Activated gamma-delta T cell treated with Interleukin-2 at 50 U/mL for 16 hours (primary cell): ENCODE results near the gene TPSB2.
"Not testable (repeated sequence)": the region's sequence is repeated elsewhere in the genome, so short reads cannot be mapped to it uniquely, and the experiment has no call there.

Experiments used
- DNase-seq: peaks from one replicate; pipeline ENCODE4 v3.0.0-alpha.2; 2020

The TPSB2 gene

DNA sequence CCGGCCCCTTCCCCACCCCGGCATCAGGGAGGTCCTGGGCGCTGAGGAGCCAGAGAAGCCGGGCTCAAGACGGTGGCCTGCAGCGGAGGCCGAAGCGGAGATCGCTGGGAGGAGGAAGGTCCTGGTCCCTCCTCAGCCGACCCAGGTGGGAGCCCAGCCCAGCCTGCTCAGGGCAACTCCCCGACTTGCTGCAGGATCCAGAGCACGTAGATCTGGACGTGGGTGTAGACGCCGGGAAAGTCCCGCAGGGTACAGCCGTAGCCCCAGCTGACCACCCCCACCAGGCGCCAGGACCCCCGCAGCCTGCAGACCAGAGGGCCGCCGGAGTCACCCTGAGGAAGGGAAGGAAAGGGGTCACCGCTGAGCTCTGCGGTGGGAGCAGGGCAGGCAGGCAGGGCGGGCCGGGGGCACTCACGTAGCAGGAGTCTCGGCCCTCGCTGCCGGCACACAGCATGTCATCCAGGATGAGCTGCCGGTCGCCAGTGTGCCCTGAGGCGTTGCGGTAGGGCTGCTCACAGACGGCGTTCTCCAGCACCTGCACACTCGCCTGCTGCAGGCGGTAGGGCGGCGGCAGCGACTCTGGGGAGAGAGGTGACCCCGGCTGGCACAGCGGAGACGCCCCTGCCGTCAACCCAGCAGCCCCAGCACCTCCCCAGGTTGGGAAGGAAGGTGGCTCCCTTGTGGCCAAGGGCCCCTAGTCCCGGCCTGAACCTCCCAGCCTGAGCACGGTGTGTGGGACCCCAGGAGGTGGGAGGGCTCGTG, 31.3 kb upstream of the TPSB2 start:
- no peak for DNase-seq

DNA sequence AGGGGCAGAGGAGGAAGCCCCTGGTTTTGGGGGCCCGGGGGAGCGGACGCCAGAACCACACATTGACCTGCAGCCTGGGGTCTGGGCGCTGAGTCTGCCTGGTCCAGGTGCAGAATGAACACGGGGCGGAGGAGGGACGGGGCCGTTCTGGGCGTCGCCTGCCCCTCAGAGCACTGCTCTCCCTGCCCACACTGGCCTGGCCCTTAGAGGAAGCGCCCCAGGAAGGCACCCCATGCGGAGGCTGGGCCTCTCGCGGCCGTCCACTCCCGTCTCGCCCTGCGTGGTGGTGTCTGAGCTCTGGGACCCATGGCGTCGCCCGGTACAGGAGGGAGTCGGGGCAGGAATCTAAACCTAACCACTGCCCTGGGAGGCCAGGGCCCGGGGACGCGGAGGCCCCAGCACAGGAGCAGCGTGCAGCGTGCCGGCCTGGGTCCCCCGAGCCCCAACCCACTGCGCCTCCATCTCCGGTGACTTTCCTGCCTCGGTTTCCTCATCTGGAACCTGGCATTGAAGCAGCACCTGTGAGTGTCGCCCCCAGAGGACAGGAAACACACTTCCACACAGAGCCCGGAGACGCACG, 30.2 kb upstream of the TPSB2 start:
- no peak for DNase-seq

DNA sequence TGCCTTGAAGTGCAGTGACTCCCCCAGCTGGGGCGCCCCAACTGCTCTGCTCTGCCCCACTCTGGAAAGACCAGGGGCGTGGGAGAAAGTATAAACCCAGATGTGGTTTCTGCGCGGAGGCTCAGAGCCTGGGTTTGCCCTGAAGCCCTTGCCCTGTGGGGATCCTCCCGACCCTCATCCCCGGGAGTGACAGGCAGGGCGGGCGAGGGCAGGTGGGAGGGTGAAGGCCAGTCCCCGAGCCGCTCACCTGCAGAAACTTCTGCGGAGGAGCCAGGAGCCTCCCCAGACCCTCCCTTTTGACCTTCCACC, 29.7 kb upstream of the TPSB2 start:
- DNase-seq: no peak

DNA sequence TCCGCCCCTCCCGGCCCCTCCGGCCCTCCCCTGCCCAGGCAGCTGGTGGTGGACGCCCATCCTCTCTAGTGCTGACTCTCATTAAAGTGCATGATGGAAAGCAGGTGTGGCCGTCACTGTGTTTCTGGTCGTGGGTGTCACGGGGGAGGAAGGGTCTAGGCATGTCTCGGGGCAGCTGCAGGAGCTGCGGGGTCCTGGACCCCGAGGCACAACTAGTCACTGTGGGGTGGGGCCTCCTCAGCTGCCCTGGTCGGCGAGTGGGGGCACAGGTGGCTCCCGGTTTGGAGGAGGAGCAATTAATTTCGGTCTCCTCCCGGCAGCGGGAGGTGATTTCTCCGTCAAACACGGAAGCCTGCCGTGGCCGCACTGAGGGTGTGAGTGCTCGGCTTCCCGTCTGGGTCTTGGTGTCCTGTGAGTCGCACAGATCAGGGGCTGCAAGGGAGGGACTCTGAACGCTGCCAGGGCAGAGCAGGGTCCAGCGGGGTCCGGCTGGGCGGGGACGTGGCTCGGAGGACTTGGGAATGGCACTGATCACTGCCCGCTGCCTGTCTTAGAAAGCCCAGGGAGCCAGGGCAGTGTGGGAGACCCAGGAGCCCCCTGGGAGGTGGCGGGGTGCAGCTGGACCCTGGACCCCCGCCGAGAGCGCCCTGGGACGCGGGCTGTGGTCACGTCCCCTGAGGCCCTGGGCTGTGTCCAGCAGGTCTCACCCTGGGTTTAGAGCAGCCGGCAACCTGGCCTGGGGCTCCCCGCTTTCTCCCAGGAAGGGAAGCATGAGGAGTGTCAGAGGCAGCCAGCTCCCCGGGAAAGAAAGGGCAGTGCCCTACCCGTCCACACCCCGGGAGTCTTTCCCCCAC, 29.1 kb upstream of the TPSB2 start:
- peak; percentile 20 for DNase-seq

- no peak for DNase-seq
These were observed 28.2 kb upstream of the TPSB2 start for GRCh38 chr16:1258225-1258600.

DNA sequence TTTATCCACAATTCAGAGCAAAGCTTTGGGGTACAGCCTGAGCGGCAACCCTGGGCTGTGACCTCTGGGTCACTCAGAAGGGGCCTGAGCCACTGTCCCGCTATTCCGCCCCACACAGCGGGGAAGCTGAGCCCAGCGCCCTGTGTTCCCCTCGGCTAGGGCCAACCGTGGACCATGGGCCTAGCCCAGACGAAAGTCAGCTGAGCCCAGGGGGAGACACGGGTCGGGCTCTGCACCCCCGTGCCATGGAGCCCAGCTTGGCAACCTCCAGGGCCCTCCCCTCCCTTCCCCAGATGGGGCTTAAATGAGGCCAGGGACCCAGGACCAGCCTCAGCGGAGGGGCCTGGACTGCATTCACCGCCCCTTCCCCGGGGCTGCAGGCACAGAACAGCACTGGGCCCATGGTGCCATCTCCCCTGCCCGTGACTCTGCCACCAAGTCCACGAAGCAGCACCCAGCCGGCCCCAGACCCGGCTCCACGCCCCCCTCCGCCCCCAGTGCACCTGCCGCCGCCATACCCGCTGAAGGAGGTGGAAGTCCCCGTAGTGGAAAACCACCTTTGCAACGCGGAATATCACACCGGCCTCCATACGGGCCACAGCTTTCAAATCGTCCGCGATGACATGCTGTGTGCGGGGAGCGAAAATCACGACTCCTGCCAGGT, 27.7 kb upstream of the TPSB2 start:
- no peak for DNase-seq

DNA sequence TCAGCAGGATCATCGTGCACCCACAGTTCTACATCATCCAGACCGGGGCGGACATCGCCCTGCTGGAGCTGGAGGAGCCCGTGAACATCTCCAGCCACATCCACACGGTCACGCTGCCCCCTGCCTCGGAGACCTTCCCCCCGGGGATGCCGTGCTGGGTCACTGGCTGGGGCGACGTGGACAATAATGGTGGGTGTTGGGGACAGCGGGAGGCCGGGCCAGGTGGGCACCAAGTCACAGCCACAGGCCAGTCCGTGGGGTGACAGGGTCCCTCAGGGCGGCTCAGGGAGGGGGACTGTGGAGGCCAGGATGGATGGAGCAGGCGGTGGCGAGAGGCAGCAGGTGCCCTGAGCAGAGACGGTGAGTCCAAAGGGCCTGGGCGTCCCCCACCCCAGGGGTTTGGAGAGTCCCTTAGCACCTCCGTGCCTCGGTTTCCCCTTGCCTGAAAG, 26.9 kb upstream of the TPSB2 start:
- DNase-seq: no peak

DNA sequence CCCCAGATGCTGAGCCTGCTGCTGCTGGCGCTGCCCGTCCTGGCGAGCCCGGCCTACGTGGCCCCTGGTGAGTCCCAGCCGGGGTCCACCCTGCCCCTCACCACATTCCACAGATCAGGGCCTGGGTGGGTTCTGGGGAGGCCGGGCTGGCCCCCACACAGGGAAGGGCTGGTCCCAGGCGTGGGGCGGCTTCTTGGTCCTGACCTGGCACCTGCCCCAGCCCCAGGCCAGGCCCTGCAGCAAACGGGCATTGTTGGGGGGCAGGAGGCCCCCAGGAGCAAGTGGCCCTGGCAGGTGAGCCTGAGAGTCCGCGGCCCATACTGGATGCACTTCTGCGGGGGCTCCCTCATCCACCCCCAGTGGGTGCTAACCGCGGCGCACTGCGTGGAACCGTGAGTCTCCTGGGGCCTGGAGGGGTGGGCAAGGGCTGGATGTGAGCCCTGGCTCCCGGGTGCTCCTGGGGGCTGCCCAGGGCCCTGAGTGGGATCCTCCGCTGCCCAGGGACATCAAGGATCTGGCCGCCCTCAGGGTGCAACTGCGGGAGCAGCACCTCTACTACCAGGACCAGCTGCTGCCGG, 26.4 kb upstream of the TPSB2 start:
- not testable (repeated sequence) for DNase-seq

DNA sequence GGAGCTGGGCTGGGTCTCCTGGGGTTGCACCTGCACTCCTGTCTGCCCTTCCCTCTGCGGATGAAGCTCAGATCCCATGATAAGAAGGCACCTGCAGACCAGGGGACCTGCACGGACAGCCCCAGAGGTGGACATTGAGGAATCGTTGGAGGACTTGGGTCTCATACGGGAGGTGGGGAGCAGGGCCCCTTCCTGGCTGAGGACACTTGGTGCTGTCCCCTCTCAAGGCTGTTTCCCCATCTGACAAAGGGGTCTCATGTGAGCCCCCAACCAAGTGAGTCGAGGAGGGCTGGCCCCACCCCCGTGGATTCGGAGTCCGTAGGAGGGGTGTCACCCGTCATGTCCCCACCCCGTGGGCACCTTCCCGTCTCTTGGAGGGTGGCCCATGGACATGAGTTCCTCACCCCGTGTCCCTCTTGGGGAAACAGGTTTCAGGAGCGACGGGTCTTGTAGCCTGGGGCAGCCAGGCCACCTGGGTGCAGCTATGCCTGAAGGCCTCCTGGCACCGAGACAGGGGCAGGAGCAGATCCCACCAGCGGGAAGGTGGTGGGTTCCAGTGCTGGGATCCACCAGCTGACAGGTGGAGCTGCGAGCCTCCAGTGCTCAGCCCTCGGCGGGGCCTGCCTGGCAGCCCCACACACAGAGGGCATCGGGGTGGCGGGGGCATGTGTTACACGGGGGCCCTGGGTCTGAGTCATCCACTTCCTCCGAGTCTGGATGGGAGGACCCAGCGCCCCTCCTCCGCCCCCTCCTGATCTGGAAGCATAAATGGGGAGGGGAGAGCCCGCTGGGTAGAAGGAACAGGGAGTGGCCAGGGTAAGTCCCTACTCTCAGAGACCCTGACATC, 25.5 kb upstream of the TPSB2 start, which contains the start of gene TPSD1:
TPSD1 (plus strand) TSS at position 794 of the 847 bp plus-strand sequence. CDS start 212 bp downstream, outside the sequence.
- not testable (repeated sequence) for DNase-seq

DNA sequence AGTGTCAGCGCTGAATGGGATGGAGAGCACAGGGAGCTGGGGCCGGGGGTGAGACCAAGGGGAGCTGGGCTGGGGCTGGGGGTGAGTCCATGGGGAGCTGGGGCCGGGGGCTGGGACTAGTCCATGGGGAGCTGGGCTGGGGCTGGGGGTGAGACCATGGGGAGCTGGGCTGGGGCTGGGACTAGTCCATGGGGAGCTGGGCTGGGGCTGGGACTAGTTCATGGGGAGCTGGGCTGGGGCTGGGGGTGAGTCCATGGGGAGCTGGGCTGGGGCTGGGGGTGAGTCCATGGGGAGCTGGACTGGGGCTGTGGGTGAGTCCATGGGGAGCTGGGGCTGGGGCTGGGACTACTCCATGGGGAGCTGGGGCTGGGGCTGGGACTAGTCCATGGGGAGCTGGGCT, 24.8 kb upstream of the TPSB2 start:
- not testable (repeated sequence) for DNase-seq

DNA sequence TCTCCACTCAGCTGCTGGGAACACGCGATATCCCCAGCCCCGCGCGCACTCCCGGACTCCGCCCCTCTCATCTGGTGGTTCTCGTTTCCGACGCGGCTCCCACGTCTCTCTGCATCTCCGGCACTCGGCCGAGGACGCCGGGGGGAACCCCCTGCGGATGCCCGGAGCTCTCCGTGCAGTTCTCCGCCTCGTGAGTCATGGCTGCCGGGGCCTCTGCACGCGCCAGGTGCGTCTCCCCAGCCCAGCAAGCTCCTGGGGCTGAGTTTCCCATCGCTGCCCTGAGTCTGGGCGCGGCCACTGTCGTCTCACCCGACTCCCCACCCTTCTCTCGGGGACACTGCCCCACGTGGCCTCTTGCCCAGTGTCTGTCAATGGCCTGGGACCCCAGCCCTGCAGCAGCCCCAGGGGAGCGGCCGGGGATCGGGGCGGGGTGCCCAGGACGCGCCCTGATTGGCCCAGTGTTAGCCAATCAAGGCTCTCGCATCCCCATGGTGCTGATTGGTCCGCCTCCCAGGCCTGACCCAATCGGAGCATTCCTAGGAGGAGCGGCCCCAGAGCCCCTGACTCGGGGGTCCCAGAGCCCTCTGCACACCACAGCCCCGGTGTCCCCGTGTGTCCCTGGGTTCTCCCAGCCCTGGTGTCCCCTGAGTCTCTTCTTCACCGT, 23.8 kb upstream of the TPSB2 start:
- DNase-seq: not testable (repeated sequence)

GRCh38 chr16:1249031-1249755, 19.2 kb upstream of the TPSB2 start:
- DNase-seq: not testable (repeated sequence)

DNA sequence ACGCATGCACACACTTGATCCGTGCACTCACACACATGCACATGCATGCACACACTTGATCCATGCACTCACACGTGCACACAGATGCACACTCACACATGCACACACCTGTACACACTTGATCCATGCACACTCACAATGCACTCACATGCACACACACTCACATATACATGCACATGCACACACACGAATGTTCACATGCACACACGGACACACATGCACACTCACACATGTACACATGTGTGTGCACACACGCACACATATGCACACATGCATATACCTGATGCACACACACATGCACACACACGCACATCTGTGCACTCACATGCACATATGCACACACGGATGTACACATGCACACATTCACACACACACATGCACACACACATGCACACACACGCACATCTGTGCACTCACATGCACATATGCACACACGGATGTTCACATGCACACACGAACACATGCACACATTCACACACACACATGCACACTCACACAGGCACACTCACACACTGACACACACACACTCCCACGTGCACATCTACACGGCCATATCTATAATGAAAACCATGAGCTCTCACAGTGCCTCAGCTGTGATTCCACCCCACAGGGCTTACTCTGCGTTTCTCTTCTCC, 18.0 kb upstream of the TPSB2 start:
- not testable (repeated sequence) for DNase-seq

- DNase-seq: no peak
These were observed 15.6 kb upstream of the TPSB2 start for GRCh38 chr16:1245452-1246020.

- no peak for DNase-seq
These were observed 14.9 kb upstream of the TPSB2 start for GRCh38 chr16:1244881-1245280.

DNA sequence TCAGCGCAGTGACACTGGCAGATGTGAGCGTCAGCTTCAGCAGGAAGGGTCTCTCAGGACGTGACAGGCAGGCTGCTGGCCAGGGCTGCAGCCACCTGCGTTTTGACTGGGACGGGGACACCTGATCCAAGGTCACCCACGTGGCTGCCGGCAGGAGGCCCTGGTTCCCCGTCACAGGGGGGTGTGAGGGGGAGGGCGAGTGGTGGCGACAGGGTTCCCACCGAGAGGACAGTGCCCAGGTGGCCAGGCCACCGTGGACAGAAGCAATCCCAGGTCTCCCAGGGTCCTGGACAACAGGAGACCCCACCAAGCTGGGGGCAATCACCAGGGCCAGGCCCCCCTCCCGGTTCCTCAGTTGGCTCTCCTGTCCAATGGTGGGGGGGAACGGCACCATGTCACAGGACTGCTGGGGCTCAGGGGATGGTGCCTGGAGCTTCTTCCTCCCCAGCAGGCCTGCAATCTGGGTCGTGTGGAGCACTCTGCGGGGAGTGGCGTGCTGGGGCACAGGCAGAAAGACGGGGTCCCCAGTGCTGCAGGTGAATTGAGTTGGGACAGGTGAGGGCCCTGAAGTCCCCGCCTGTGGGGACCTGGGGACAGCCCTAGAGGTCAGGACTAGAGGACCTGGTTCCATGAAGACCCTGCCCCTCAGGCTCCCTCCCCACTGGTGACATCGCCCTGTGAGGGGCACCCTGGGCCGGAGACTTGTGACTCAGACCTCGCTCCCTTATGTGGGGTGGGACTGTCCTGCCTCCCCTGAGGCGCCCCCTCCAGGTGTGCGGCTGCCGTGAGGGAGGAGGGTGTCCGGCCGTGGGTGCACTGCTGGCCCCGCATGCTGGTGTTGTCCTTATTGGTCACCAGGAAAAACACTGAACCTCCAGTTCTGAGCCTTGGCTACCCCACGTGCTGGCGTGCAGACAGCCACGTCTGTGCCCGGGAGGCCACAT, 14.2 kb upstream of the TPSB2 start:
- DNase-seq: not testable (repeated sequence)

DNA sequence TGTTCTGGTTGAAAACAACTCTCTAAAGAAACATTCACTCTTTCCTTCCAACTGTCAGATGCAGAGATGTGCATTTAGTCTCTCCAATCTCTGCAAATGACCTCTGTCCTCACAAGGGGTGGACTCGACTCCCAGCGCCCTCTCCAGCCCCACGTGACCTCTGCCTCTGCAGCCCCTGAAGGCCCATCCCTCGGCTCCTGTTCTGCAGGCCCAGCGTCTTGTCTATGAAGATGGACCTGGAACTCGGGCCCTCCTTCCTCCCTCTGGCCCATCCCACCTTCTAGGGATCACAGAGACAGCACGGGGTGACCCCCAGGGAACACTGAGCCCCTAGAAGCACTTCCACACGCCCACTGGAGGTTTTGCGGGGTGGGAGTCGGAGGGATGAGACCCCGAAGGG, 13.4 kb upstream of the TPSB2 start:
- not testable (repeated sequence) for DNase-seq

DNA sequence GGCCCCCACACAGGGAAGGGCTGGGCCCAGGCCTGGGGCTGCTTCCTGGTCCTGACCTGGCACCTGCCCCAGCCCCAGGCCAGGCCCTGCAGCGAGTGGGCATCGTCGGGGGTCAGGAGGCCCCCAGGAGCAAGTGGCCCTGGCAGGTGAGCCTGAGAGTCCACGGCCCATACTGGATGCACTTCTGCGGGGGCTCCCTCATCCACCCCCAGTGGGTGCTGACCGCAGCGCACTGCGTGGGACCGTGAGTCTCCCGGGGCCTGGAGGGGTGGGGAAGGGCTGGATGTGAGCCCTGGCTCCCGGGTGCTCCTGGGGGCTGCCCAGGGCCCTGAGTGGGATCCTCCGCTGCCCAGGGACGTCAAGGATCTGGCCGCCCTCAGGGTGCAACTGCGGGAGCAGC, 11.1 kb upstream of the TPSB2 start:
- DNase-seq: not testable (repeated sequence)
